DOHH2 (cell line): ENCODE measurements around the gene CGN.
"Not testable (repeated sequence)": the region's sequence is repeated elsewhere in the genome, so short reads cannot be mapped to it uniquely, and the experiment has no call there.

Source experiments
- H3F3A ChIP-seq: fragments of 200-600 bp; sonication (generic), shearing (Covaris generic); 2 replicates; pipeline ENCODE4 v1.6.0; 2016; ENCODE audit warnings: antibody characterized with exemption, mild to moderate bottlenecking; ENCODE audit not compliant: control insufficient read depth, insufficient read depth
- H3K27ac ChIP-seq: fragments of 200-600 bp; sonication (generic); 2 replicates; pipeline ENCODE4 v1.5.1; 2014; ENCODE audit warnings: low read depth, mild to moderate bottlenecking, low read length, moderate library complexity
- H3K27me3 ChIP-seq: fragments of 200-600 bp; sonication (generic); 2 replicates; pipeline ENCODE4 v1.6.1; 2014; ENCODE audit warnings: mild to moderate bottlenecking, low read length, mixed read lengths; ENCODE audit not compliant: control insufficient read depth
- H3K36me3 ChIP-seq: fragments of 200-600 bp; sonication (generic); 2 replicates; pipeline ENCODE4 v1.6.1; 2014; ENCODE audit warnings: mild to moderate bottlenecking, low read length, moderate library complexity, mixed read lengths; ENCODE audit not compliant: control insufficient read depth
- H3K4me1 ChIP-seq: fragments of 200-600 bp; sonication (generic); 2 replicates; pipeline ENCODE4 v1.6.1; 2014; ENCODE audit warnings: mild to moderate bottlenecking, low read length, mixed read lengths; ENCODE audit not compliant: control insufficient read depth
- H3K4me2 ChIP-seq: fragments of 200-600 bp; sonication (generic); 2 replicates; pipeline ENCODE4 v1.6.0; 2014; ENCODE audit warnings: mild to moderate bottlenecking, low read length, moderate library complexity
- H3K4me3 ChIP-seq: fragments of 200-600 bp; sonication (generic); 2 replicates; pipeline ENCODE4 v1.5.1; 2014; ENCODE audit warnings: mild to moderate bottlenecking, low read length, mixed read lengths
- H3K79me2 ChIP-seq: fragments of 200-600 bp; sonication (generic); 2 replicates; pipeline ENCODE4 v1.6.1; 2014; ENCODE audit warnings: mild to moderate bottlenecking, low read length, mixed read lengths; ENCODE audit not compliant: control insufficient read depth
- H3K9me2 ChIP-seq: fragments of 200-600 bp; sonication (generic); replicated peaks from 2 replicates; pipeline ENCODE4 v1.6.1; 2014; ENCODE audit warnings: mild to moderate bottlenecking, low read length, mixed read lengths; ENCODE audit not compliant: control insufficient read depth
- H3K9me3 ChIP-seq: fragments of 200-600 bp; sonication (generic); 2 replicates; pipeline ENCODE4 v1.6.1; 2014; ENCODE audit warnings: antibody characterized with exemption, low read length, mixed read lengths; ENCODE audit not compliant: control insufficient read depth, insufficient read depth
- H4K20me1 ChIP-seq: fragments of 200-600 bp; sonication (generic); 2 replicates; pipeline ENCODE4 v1.6.0; 2014; ENCODE audit warnings: low read depth, mild to moderate bottlenecking, antibody characterized with exemption, low read length, moderate library complexity; ENCODE audit not compliant: control insufficient read depth, insufficient read depth
- EZH2phosphoT487 ChIP-seq: fragments of 200-600 bp; sonication (generic); IDR thresholded peaks from 2 replicates; pipeline ENCODE4 v1.6.1; 2017; ENCODE audit warnings: borderline replicate concordance, mild to moderate bottlenecking, antibody characterized with exemption, low read length, moderate library complexity, mixed read lengths
- TF ChIP-seq, protein P1 (sequence below): fragments of 200-600 bp; sonication (generic); IDR thresholded peaks from one replicate; pipeline ENCODE4 v1.5.1; 2014; ENCODE audit warnings: antibody characterized with exemption, mild to moderate bottlenecking, low read depth, low read length; ENCODE audit not compliant: poor library complexity, severe bottlenecking

Gene CGN

DNA sequence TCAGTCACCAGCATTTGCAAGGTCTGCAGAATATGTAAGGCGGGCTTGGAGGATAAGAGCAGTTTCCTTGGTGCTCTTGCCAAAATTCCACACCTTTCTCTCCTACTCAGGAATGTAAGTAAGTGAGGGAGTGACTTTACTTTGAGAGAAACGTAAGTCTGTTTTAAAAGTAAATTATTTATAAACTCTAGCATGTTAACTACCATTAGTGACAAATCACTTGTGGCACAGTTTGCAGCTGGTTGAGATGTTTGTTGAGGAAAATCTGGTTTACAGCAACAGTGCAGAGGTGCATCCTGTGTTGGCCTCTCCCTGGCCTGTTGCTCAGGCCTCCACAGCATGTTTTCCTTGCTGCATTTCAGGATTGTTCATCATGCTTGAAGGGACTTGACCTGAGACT is 8.5 kb downstream of the CGN start:
- Histone ChIP-seq H3K4me2 (no peak overlapping the region), H3F3A (no peaks in the 10 kb centered on the region), H3K36me3 (no peaks in the 10 kb centered on the region), H3K79me2 (no peaks in the 10 kb centered on the region), H3K27ac (no peak overlapping the region), H3K9me2 (no peaks in the 10 kb centered on the region), H3K27me3 (no peaks in the 10 kb centered on the region), H3K4me1 (no peaks in the 10 kb centered on the region; the same call in 1 of the 2 replicates), H3K9me3 (no peaks in the 10 kb centered on the region), H3K4me3 (no peak overlapping the region), H4K20me1 (no peaks in the 10 kb centered on the region)
- TF ChIP-seq, protein P1, sequence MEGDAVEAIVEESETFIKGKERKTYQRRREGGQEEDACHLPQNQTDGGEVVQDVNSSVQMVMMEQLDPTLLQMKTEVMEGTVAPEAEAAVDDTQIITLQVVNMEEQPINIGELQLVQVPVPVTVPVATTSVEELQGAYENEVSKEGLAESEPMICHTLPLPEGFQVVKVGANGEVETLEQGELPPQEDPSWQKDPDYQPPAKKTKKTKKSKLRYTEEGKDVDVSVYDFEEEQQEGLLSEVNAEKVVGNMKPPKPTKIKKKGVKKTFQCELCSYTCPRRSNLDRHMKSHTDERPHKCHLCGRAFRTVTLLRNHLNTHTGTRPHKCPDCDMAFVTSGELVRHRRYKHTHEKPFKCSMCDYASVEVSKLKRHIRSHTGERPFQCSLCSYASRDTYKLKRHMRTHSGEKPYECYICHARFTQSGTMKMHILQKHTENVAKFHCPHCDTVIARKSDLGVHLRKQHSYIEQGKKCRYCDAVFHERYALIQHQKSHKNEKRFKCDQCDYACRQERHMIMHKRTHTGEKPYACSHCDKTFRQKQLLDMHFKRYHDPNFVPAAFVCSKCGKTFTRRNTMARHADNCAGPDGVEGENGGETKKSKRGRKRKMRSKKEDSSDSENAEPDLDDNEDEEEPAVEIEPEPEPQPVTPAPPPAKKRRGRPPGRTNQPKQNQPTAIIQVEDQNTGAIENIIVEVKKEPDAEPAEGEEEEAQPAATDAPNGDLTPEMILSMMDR, result no peak
- TF ChIP-seq EZH2phosphoT487, result no peak

DNA sequence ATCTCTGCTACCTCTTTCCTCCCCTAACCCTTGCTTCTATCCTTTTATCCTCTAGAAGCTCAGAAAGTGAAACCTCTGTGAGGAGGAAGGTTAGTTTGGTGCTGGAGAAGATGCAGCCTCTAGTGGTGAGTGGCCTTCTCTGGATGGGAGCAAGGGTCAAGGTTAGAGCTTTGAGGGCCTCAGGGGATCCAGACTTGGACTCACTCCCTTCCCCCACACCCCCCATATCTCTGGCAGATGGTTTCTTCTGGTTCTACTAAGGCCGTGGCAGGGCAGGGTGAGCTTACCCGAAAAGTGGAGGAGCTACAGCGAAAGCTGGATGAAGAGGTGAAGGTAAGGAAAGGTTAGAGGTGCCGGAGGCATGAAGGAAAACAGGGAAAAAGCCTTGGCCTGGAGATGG is 9.2 kb downstream of the CGN start:
- Histone ChIP-seq H3K27me3 (no peaks in the 10 kb centered on the region), H3K36me3 (no peaks in the 10 kb centered on the region), H3K79me2 (no peaks in the 10 kb centered on the region), H3K4me3 (no peak overlapping the region), H3K4me2 (no peak overlapping the region), H3K9me2 (no peaks in the 10 kb centered on the region), H3K27ac (no peak overlapping the region), H4K20me1 (no peaks in the 10 kb centered on the region), H3K4me1 (peaks cover 5% of the 10 kb centered on the region), H3F3A (no peaks in the 10 kb centered on the region), H3K9me3 (no peaks in the 10 kb centered on the region)
- no peak for TF ChIP-seq EZH2phosphoT487
- TF ChIP-seq, protein P1, result no peak

DNA sequence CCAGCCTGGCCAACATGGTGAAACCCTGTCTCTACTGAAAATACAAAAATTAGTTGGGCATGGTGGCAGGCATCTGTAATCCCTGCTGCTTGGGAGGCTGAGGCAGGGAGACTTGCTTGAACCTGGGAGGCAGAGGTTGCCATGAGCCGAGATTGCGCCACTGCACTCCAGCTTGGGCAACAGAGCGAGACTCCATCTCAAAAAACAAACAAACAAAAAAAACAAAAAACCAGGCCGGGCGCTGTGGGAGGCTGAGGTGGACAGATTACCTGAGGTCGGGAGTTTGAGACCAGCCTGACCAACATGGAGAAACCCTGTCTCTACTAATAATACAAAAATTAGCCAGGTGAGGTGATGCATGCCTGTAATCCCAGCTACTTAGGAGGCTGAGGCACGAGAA is 11.2 kb downstream of the CGN start:
- not testable (repeated sequence) for H3K9me2 ChIP-seq, H4K20me1 ChIP-seq, H3F3A ChIP-seq, H3K27ac ChIP-seq, H3K9me3 ChIP-seq, H3K36me3 ChIP-seq, H3K27me3 ChIP-seq, H3K4me3 ChIP-seq, H3K4me2 ChIP-seq, H3K4me1 ChIP-seq, H3K79me2 ChIP-seq

DNA sequence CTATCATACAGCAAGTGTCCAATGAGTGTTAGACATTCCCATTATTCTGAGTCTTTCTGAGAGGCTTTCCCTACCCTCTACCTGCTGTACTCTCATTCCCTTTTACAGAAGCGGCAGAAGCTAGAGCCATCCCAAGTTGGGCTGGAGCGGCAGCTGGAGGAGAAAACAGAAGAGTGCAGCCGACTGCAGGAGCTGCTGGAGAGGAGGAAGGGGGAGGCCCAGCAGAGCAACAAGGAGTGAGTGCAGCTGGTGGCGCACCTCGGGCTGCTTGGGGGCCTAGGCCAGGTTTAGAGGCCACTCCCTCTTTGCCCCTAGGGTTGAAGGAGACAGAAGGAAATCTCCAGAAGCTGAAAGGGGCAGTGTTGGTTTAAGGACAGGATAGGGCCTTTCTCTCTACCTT is 12.1 kb downstream of the CGN start:
- no peaks in the 10 kb centered on the region for H3K9me3 ChIP-seq
- no peak overlapping the region for H3K4me2 ChIP-seq
- no peaks in the 10 kb centered on the region for H3K27me3 ChIP-seq
- no peaks in the 10 kb centered on the region for H4K20me1 ChIP-seq
- H3K4me3 ChIP-seq, result no peak overlapping the region
- H3K9me2 ChIP-seq, result no peaks in the 10 kb centered on the region
- H3K79me2 ChIP-seq, result no peaks in the 10 kb centered on the region
- peaks cover 5% of the 10 kb centered on the region for H3K4me1 ChIP-seq
- no peak overlapping the region for H3K27ac ChIP-seq
- TF ChIP-seq EZH2phosphoT487, result no peak
- TF ChIP-seq, protein P1, result no peak
- H3K36me3 ChIP-seq, result no peaks in the 10 kb centered on the region
- no peaks in the 10 kb centered on the region for H3F3A ChIP-seq
